ENCODE results near the gene DRAM1.
"Not testable (repeated sequence)": the region's sequence is repeated elsewhere in the genome, so short reads cannot be mapped to it uniquely, and the experiment has no call there.

The DRAM1 gene

GRCh38 chr12:101859664-101860607 is 17.4 kb upstream of the DRAM1 start:
- no peak for DNase-seq (ENCODE audit: low spot score)

DNA sequence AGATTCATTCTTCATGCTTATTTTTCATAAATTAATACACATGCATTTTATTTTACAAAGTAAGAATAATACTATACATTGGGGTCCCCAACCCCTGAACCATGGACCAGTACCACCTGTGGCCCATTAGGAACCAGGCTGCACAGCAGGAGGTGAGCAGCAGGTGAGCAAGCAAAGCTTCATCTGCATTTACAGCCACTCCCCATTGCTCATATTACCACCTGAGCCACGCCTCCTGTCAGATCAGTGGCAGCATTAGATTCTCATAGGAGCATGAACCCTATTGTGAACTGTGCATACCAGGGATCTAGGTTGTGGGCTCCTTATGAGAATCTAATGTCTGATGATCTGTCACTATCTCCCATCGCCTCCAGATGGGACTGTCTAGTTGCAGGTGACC is 15.7 kb upstream of the DRAM1 start:
- not testable (repeated sequence) for DNase-seq (ENCODE audit: low spot score)

DNA sequence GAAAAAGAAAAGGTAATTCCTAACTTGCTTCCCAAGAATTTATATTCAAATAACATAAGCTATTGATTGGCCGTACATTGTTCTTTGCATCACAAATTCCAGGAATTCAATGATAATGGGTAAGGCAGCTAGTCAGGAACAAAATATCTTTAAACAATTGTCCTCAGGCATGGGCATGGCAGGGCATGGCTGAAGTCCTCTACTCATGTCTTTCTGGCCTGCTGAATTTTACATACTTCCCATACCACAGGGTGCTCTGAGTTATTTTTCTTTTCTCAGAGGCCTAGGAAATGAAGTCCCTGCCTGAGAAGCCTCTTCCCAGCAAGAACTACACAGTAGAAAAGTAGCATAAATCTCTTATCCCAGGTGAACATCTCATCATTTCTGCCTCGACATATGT is 15.1 kb upstream of the DRAM1 start:
- DNase-seq (ENCODE audit: low spot score): no peak

- no peak for DNase-seq (ENCODE audit: low spot score)
These were observed 13.4 kb upstream of the DRAM1 start for GRCh38 chr12:101863981-101864380.

GRCh38 chr12:101866615-101867373 is 10.6 kb upstream of the DRAM1 start:
- DNase-seq (ENCODE audit: low spot score): no peak

GRCh38 chr12:101867619-101868018 is 9.8 kb upstream of the DRAM1 start:
- not testable (repeated sequence) for DNase-seq (ENCODE audit: low spot score)

- no peak for DNase-seq (ENCODE audit: low spot score)
These were observed 6.5 kb upstream of the DRAM1 start for GRCh38 chr12:101870925-101871324.

DNA sequence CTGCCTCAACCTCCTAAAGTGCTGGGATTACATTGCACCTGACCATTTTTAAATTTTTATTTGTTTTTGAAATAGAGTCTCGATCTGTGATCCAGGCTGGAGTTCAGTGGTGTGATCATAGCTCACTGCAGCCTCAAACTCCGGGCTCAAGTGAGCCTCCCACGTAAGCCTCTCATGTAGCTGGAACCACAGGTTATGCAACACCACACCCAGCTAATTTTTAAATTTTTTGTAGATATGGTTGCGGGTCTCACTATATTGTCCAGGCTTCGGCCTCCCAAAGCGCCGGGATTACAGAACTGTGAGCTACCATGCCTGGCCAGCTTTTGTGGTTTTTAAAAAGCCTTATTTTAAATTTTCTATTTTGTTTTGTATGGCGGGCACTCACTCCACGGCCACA is 2.2 kb upstream of the DRAM1 start:
- no peak for DNase-seq (ENCODE audit: low spot score)

- no peak for DNase-seq (ENCODE audit: low spot score)
These were observed 989 bp upstream of the DRAM1 start for GRCh38 chr12:101876322-101876860.

DNA sequence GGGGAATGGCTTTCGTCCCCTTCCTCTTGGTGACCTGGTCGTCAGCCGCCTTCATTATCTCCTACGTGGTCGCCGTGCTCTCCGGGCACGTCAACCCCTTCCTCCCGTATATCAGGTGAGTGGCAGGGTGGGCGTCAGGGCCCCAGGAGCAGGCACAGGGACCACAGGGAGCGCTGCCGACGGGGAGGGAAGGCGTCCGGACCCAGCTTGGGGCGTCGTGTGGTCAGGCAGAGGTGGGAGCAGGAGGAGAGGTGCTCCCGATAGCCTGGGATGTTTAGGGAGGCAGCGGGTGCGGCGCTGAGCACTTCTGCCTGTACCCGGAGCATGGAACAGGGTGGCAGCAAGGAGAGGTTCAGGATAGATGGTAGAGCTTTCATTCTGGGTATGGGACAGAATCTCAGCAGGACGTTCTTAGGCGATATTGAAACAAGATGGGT is 444 bp downstream of the DRAM1 start:
- DNase-seq (ENCODE audit: low spot score): peak; percentile 41

DNA sequence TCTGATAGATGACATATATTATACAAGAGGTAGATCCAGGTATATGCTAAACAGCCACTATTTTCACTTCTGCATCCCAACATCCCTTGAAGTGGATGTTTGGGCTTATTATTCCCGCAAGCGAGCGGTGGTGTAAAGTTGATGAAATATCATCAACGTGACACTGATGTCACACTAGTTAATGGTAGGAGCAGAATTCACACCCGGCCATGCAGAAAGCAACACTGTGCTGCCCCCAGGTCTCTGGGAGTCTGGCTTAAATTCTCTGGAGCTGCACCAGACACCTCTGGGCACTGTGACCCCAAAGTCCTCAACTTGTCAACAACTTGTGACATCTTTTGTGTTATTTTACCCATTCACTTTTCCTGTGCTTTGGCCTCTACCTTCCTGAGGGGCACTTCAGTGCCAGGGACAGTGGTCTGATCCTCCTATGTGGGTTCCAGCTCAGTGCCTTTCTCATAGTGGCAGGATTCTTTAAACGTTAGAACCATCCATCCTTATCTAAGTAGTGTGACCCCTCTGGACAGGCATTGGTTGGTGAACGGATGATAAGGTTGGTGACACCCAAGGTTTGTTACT is 952 bp downstream of the DRAM1 start:
- no peak for DNase-seq (ENCODE audit: low spot score)

GRCh38 chr12:101880769-101881168 is 3.4 kb downstream of the DRAM1 start:
- DNase-seq (ENCODE audit: low spot score): no peak

DNA sequence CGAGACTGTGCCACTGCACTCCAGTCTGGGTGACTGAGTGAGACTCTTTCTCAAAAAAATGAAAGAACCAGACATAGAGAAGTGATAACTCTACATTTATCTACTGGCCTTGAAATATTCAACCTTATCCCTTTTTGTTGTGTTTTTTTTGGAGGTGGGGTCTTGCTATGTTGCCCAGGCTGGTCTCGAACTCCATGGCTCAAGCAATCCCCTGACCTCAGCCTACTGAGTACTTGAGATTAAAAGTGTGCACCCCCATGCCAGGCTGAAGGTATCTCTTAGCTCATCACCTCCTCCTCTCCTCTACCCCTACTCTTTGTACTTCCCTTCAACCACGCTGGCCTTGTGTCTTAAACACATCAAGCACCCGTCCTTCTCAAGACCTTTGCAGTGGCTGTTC is 3.8 kb downstream of the DRAM1 start:
- DNase-seq (ENCODE audit: low spot score): no peak

- DNase-seq (ENCODE audit: low spot score): no peak
These were observed 6.8 kb downstream of the DRAM1 start for GRCh38 chr12:101884174-101884573.

- not testable (repeated sequence) for DNase-seq (ENCODE audit: low spot score)
These were observed 7.5 kb downstream of the DRAM1 start for GRCh38 chr12:101884781-101885340.

DNA sequence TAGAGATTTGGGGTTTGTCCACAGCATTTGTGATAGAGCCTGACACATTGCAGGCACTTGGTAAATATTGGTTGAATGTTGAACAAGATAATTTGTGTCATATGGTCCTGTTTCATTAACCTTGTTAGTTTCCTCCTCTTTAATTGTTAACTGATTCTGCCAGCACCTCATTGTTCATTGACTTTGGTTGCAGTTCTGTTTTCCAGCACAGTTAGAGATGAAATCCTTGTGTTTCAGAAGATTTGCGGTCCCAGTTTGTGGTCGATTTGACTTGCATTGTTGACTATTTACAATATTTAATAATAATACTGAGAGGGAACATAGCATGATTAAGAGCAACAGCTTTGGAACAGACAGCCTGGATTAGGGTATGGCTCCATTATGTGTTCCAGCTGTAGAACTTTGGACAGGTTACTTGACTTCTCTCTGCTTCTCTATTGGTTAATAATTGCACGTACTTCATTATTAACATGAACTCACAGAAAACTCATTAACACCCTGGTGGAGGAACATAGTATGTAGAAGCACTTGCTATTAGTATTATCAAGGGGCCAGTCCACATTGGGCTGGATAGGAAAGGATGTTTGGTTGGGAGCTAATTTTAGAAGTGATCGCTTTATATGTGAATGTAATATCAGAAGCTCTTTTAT is 8.7 kb downstream of the DRAM1 start:
- DNase-seq (ENCODE audit: low spot score): no peak

DNA sequence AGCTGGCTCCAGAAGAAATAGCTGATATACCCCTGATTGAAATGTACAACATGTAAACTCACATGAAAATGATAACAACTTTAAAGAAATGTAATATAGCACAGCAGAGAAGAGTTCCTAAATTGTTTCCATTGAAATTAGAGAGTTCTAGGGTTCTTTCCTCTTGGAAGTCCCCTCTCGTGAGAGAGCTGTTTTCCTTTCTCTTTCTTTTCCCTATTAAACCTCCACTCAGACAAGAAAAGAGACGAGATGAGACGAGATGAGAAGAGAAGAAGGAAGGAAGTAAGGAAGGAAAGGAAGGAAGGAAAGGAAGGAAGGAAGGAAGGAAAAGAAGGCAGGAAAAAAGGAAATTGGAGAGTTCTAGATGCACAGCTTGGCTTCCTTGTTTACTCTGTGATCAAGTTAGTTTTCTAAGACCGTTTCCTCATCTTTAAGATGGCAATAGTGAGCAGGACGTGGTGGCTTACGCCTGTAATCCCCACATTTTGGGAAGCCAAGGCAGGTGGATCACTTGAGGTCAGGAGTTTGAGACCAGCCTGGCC is 11.9 kb downstream of the DRAM1 start:
- no peak for DNase-seq (ENCODE audit: low spot score)

DNA sequence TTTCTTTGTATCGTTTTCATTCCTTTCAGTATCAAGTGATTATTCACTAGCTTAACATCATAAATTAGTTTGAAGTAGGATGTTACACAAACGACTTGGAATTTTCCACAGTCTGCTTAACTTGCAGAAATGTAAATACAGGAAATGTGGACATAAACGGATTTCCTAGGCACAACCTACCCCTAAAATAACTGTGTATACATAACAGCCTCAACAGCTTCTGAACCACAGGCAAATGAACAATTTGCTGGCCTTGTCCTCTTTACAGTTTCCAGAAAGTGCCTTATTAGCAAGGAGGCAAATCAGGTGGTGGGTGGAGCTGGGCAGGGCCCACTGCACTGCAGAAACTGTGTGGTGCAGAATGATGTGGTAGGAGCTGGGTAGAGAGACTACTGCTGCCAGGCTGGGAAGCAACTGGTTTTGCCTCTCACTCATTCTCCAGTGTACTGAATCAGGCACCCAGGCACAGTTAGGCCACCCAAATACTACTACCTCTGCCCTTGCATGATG is 14.1 kb downstream of the DRAM1 start:
- DNase-seq (ENCODE audit: low spot score): peak; percentile 38

DNA sequence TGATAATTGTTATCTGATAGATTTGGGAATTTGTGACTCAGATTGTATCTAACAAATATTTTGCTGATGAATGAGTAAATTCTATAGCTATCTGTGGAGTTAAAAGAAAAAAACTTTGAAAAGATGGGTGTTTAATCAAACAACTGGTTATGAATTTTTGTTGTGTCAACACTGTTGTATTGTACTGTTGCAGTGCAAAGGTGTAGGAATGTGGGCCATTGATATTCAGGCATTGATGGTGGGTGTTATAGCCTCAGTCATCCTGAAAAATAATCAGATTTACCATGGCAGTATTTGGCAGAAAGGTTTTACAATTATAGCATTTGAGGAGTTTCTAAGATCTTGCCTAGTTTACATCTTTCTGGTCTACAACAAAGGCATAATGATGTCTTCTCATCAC is 15.4 kb downstream of the DRAM1 start:
- no peak for DNase-seq (ENCODE audit: low spot score)

DNA sequence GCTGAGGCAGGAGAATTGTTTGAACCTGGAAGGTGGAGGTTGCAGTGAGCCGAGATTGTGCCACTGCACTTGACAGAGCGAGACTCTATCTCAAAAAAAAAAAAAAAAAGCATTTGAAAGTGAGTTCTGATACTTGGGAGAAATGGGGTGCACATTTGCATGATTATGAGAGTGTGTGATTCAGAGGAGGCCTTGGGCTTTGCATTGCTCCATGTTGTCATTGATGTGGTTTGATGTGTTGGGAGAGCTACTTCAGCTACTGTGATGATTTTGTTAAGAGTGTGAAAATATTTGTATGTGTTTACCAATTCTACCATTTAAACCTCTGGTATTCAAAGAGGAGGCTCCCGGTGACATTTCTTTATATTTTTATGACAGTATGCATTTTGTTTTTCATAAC is 24.4 kb downstream of the DRAM1 start:
- no peak for DNase-seq (ENCODE audit: low spot score)

DNA sequence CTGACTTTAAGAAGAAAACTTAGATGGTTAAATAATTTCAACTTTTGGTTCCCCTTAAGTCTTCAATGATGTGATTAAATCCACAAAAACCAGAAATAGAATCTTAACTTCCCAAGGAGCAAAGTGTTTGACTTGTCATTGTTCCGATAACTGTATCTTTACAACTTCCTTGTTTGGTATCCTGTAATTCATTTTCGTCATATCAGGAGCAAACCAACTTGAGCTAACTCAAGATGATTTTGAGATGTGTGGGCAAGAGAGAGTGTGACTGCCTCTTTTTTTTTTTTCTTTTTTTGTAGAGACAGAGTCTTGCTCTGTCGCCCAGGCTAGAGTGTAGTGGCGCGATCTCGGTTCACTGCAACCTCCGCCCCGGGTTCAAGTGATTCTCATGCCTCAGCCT is 25.3 kb downstream of the DRAM1 start:
- DNase-seq (ENCODE audit: low spot score): no peak

Measured in AG08396 (cell line).